Measurements from ENCODE around the gene PPA1. TPM values are rescaled to one million over a fixed set of nuclear protein-coding genes. Genes with fewer than 3 reads are reported as not detected.

PPA1 gene
- total and polyA plus RNA-seq, 8 donors = 18.1 to 217 (median 125) TPM

DNA sequence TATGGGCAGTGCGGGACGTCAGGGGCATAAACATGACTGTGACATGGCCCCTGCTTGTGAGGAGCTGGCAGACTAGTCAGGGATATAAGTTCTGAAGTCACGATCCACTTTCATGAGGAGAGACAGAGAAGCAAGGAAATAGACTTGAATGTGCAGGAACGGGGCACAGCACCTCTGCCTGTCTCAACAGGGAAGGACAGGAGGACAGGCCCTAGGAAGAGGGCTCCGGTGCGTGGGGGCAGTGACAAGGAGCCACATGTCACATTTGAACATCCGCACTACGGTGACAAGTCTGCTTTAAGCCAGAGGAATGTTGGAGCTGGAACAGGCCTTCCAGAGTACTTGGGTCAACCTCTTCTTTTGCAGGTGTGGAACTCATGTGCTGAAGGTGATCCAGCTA lies 43.1 kb downstream of the PPA1 start:
- DNase-seq = no peak
- 89 to 98% (median 93%) methylated on average over 8 of the region's 8 CpGs for WGBS, 5 donors
- TF ChIP-seq POLR2A (IDR thresholded peaks at IDR 0.05) (no peak), POLR2AphosphoS5 (IDR thresholded peaks at IDR 0.05) (no peak), EP300 (IDR thresholded peaks at IDR 0.05) (no peak)
- TF ChIP-seq, protein P1, sequence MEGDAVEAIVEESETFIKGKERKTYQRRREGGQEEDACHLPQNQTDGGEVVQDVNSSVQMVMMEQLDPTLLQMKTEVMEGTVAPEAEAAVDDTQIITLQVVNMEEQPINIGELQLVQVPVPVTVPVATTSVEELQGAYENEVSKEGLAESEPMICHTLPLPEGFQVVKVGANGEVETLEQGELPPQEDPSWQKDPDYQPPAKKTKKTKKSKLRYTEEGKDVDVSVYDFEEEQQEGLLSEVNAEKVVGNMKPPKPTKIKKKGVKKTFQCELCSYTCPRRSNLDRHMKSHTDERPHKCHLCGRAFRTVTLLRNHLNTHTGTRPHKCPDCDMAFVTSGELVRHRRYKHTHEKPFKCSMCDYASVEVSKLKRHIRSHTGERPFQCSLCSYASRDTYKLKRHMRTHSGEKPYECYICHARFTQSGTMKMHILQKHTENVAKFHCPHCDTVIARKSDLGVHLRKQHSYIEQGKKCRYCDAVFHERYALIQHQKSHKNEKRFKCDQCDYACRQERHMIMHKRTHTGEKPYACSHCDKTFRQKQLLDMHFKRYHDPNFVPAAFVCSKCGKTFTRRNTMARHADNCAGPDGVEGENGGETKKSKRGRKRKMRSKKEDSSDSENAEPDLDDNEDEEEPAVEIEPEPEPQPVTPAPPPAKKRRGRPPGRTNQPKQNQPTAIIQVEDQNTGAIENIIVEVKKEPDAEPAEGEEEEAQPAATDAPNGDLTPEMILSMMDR (IDR thresholded peaks at IDR 0.05) = no peak
- Histone ChIP-seq H3K36me3 (no peaks in the 10 kb centered on the region), H3K4me3 (no peak overlapping the region), H3K27me3 (no peaks in the 10 kb centered on the region), H3K27ac (peak overlapping the region in 3 of 5 donors; percentile 60 to 78 (median 66)), H3K9me3 (no peaks in the 10 kb centered on the region), H3K4me1 (peaks cover 14 to 36% (median 25%) of the 10 kb centered on the region in 4 donors)
- intact Hi-C loops (cut with DNase I; ENCODE audit: low total_unique reads) = no loop called here

DNA sequence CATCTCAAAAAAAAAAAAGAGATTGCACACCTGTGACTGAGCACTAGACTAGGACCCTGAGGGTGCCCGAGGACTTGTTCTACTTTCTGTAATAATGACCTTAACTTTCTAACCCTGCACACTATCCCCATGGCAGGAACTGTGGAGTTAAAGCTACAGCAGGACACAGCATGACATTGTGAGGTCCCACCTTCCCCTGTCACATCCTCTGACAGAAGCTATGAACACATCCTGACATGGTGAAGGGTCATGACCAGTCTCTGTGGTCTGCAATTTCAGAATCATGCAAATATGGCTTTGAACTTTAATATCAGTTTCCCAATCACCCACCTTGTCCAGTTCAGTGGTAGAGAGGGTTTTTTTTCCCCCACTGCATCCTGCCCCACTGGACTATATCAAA lies 44.5 kb downstream of the PPA1 start:
- Histone ChIP-seq H3K4me1 (peaks cover 14 to 36% (median 25%) of the 10 kb centered on the region in 4 donors), H3K27me3 (no peaks in the 10 kb centered on the region), H3K36me3 (no peaks in the 10 kb centered on the region), H3K27ac (no peak overlapping the region), H3K9me3 (no peaks in the 10 kb centered on the region), H3K4me3 (no peak overlapping the region)
- DNase-seq = no peak
- intact Hi-C loops (cut with DNase I; ENCODE audit: low total_unique reads) = no loop called here
- WGBS, 5 donors = 82 to 88% (median 87%) methylated on average over 1 of the region's 1 CpG
- TF ChIP-seq POLR2AphosphoS5 (IDR thresholded peaks at IDR 0.05) = no peak
- TF ChIP-seq, protein P1 (IDR thresholded peaks at IDR 0.05) = no peak
- no peak for TF ChIP-seq POLR2A (IDR thresholded peaks at IDR 0.05)
- TF ChIP-seq EP300 (IDR thresholded peaks at IDR 0.05) = no peak

DNA sequence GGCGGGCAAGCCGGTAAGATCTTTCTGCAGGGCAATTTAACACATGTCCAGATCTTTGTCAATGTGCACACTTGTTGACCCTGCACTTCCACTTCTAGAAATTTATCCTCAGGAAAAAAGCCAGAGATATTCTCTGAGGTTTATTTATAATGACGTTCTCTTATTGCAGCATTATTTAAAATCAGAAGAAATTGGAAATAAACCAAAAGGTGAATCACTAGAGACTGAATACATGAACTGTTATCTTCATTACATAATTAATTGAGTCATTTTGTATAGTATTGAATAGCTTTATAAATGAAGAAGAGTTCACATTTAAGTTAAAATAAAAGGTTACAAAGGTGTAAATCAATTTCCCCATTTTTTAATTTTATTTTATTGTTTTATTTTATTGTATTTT lies 46.7 kb downstream of the PPA1 start:
- WGBS, 5 donors = 72 to 79% (median 74%) methylated on average over 3 of the region's 3 CpGs
- TF ChIP-seq POLR2AphosphoS5 (IDR thresholded peaks at IDR 0.05) (no peak), POLR2A (IDR thresholded peaks at IDR 0.05) (no peak), EP300 (IDR thresholded peaks at IDR 0.05) (no peak)
- TF ChIP-seq, protein P1 (IDR thresholded peaks at IDR 0.05) = no peak
- H3K9me3 ChIP-seq = no peaks in the 10 kb centered on the region
- intact Hi-C loops (cut with DNase I; ENCODE audit: low total_unique reads) = no loop called here
- no peak overlapping the region for H3K4me3 ChIP-seq
- H3K36me3 ChIP-seq = no peaks in the 10 kb centered on the region
- H3K27me3 ChIP-seq = no peaks in the 10 kb centered on the region
- no peak overlapping the region for H3K27ac ChIP-seq
- peaks cover under 1 to 18% (median 10%) of the 10 kb centered on the region in 4 donors for H3K4me1 ChIP-seq
- DNase-seq = no peak

- H3K9me3 ChIP-seq = no peaks in the 10 kb centered on the region
- intact Hi-C loops (cut with DNase I; ENCODE audit: low total_unique reads) = no loop called here
- no peaks in the 10 kb centered on the region for H3K36me3 ChIP-seq
- peaks cover 0 to 14% (median 5%) of the 10 kb centered on the region in 4 donors for H3K4me1 ChIP-seq
- DNase-seq = no peak
- no peak overlapping the region for H3K4me3 ChIP-seq
- 35 to 68% (median 44%) methylated on average over 5 of the region's 5 CpGs for WGBS, 5 donors
- no peak overlapping the region for H3K27ac ChIP-seq
- TF ChIP-seq, protein P1 (IDR thresholded peaks at IDR 0.05) = no peak
- TF ChIP-seq POLR2AphosphoS5 (IDR thresholded peaks at IDR 0.05) = no peak
- TF ChIP-seq POLR2A (IDR thresholded peaks at IDR 0.05) = no peak
- TF ChIP-seq EP300 (IDR thresholded peaks at IDR 0.05) = no peak
- no peaks in the 10 kb centered on the region for H3K27me3 ChIP-seq
Measured at GRCh38 chr10:70186090-70186489, 47.1 kb downstream of the PPA1 start.

Data from stomach (tissue), 9 donors.